HG02610 (cell line): ENCODE measurements around the gene PTPRN2.
"Not testable (repeated sequence)": the region's sequence is repeated elsewhere in the genome, so short reads cannot be mapped to it uniquely, and the experiment has no call there.

ENCODE experiments used
- ATAC-seq: cut with Tn5 transposase; IDR thresholded peaks from one replicate; pipeline ENCODE4 v1.9.1; 2021; ENCODE audit warnings: mild to moderate bottlenecking, moderate library complexity; ENCODE audit not compliant: unreplicated experiment

Gene PTPRN2

GRCh38 chr7:157855016-157855415, 732.6 kb downstream of the PTPRN2 start:
- no peak for ATAC-seq

GRCh38 chr7:157854066-157854891, 733.3 kb downstream of the PTPRN2 start:
- no peak for ATAC-seq

- ATAC-seq, result no peak
Measured at GRCh38 chr7:157853789-157854065, 733.9 kb downstream of the PTPRN2 start.

- no peak for ATAC-seq
Measured at GRCh38 chr7:157853076-157853788, 734.4 kb downstream of the PTPRN2 start.

- no peak for ATAC-seq
Measured at GRCh38 chr7:157851501-157852067, 736.0 kb downstream of the PTPRN2 start.

GRCh38 chr7:157850481-157851444, 736.9 kb downstream of the PTPRN2 start:
- no peak for ATAC-seq

- ATAC-seq, result no peak
Measured at GRCh38 chr7:157849726-157850125, 737.9 kb downstream of the PTPRN2 start.

GRCh38 chr7:157849341-157849596, 738.4 kb downstream of the PTPRN2 start:
- ATAC-seq, result no peak

- no peak for ATAC-seq
Measured at GRCh38 chr7:157848508-157849340, 738.9 kb downstream of the PTPRN2 start.

- not testable (repeated sequence) for ATAC-seq
Measured at GRCh38 chr7:157847756-157848487, 739.7 kb downstream of the PTPRN2 start.

GRCh38 chr7:157846746-157847145, 740.9 kb downstream of the PTPRN2 start:
- not testable (repeated sequence) for ATAC-seq

- ATAC-seq, result no peak
Measured at GRCh38 chr7:157846271-157846670, 741.4 kb downstream of the PTPRN2 start.

- no peak for ATAC-seq
Measured at GRCh38 chr7:157845203-157845835, 742.3 kb downstream of the PTPRN2 start.

GRCh38 chr7:157844611-157845010, 743.0 kb downstream of the PTPRN2 start:
- no peak for ATAC-seq

GRCh38 chr7:157844141-157844540, 743.5 kb downstream of the PTPRN2 start:
- no peak for ATAC-seq

GRCh38 chr7:157843336-157844140, 744.1 kb downstream of the PTPRN2 start:
- no peak for ATAC-seq

GRCh38 chr7:157841773-157842370, 745.8 kb downstream of the PTPRN2 start:
- ATAC-seq, result no peak
